Neural progenitor cell (in vitro differentiated cells): Measurements from ENCODE around the gene CDK4. TPM values are rescaled to one million over a fixed set of nuclear protein-coding genes. Genes with fewer than 3 reads are reported as not detected.

Experiments used
- DNase-seq: peaks from one replicate; pipeline ENCODE4 v3.0.0-alpha.2; 2016; ENCODE audit warnings: low spot score
- H2AFZ ChIP-seq: fragments of 200-600 bp; sonication (generic); replicated peaks from 2 replicates; pipeline ENCODE4 v1.6.1; 2016; ENCODE audit warnings: antibody characterized with exemption
- H3F3A ChIP-seq: fragments of 200-600 bp; sonication (generic); 2 replicates; pipeline ENCODE4 v1.6.1; 2016; ENCODE audit warnings: antibody characterized with exemption, low read depth
- H3K27ac ChIP-seq: fragments of 200-600 bp; sonication (generic); 2 replicates; pipeline ENCODE4 v1.5.1; 2016; ENCODE audit warnings: mild to moderate bottlenecking
- H3K27me3 ChIP-seq: fragments of 200-600 bp; sonication (generic); 2 replicates; pipeline ENCODE4 v1.6.1; 2016; ENCODE audit warnings: mild to moderate bottlenecking, moderate library complexity
- H3K36me3 ChIP-seq: fragments of 200-600 bp; sonication (generic); 2 replicates; pipeline ENCODE4 v1.5.1; 2016
- H3K4me1 ChIP-seq: fragments of 200-600 bp; sonication (generic); 2 replicates; pipeline ENCODE4 v1.6.1; 2016; ENCODE audit warnings: mixed run types
- H3K4me2 ChIP-seq: fragments of 200-600 bp; sonication (generic); 2 replicates; pipeline ENCODE4 v1.6.1; 2016
- H3K4me3 ChIP-seq: fragments of 200-600 bp; sonication (generic); 2 replicates; pipeline ENCODE4 v1.5.1; 2016
- H3K79me2 ChIP-seq: fragments of 200-600 bp; sonication (generic); 2 replicates; pipeline ENCODE4 v1.6.1; 2016; ENCODE audit warnings: low read depth
- H3K9ac ChIP-seq: fragments of 200-600 bp; sonication (generic); 2 replicates; pipeline ENCODE4 v1.6.1; 2016
- H3K9me3 ChIP-seq: fragments of 200-600 bp; sonication (generic); 2 replicates; pipeline ENCODE4 v1.5.1; 2016; ENCODE audit warnings: low read depth
- H4K20me1 ChIP-seq: fragments of 200-600 bp; sonication (generic); 2 replicates; pipeline ENCODE4 v1.6.1; 2016; ENCODE audit warnings: low read depth
- H3K27ac Mint-ChIP-seq: 3 replicates; pipeline ENCODE4 v1.8.0; 2021; ENCODE audit warnings: mixed read lengths
- H3K27me3 Mint-ChIP-seq: 2 replicates; pipeline ENCODE4 v1.8.0; 2022; ENCODE audit warnings: low read depth, mild to moderate bottlenecking, inconsistent platforms, moderate library complexity, mixed read lengths; ENCODE audit not compliant: insufficient read depth
- H3K36me3 Mint-ChIP-seq: 3 replicates; pipeline ENCODE4 v1.8.0; 2021; ENCODE audit warnings: mixed read lengths
- H3K4me1 Mint-ChIP-seq: 3 replicates; pipeline ENCODE4 v1.8.0; 2021; ENCODE audit warnings: mixed read lengths
- H3K4me3 Mint-ChIP-seq: 3 replicates; pipeline ENCODE4 v1.8.0; 2021; ENCODE audit warnings: mild to moderate bottlenecking, moderate library complexity, mixed read lengths
- H3K9me3 Mint-ChIP-seq: 3 replicates; pipeline ENCODE4 v1.8.0; 2020; ENCODE audit warnings: mixed read lengths
- CTCF ChIP-seq: fragments of 200-600 bp; sonication (generic); IDR thresholded peaks from 2 replicates; pipeline ENCODE4 v1.5.1; 2017; ENCODE audit warnings: antibody characterized with exemption, mild to moderate bottlenecking
- EZH2 ChIP-seq: fragments of 200-600 bp; sonication (generic); IDR thresholded peaks from 2 replicates; pipeline ENCODE4 v1.6.1; 2017; ENCODE audit warnings: antibody characterized with exemption, mild to moderate bottlenecking, moderate library complexity
- EZH2phosphoT487 ChIP-seq: fragments of 200-600 bp; sonication (generic); IDR thresholded peaks from 2 replicates; pipeline ENCODE4 v1.6.1; 2017; ENCODE audit warnings: antibody characterized with exemption
- total RNA-seq: library from RNA; depleted of rRNA; stranded (reverse); fragments of >200 nt; gene quantifications from 2 replicates; pipeline ENCODE4 v1.2.3, GENCODE V29; 2015; ENCODE audit warnings: low replicate concordance

Gene CDK4
- total RNA-seq, 1 donor from 2014 or later, result 169 TPM

- Mint-ChIP-seq H3K27me3 (peaks cover 41% of the 10 kb centered on the region), H3K9me3 (peaks cover 7% of the 10 kb centered on the region), H3K4me3 (peak overlapping the region; percentile 86), H3K4me1 (peaks cover 12% of the 10 kb centered on the region), H3K27ac (no peak overlapping the region), H3K36me3 (peaks cover 2% of the 10 kb centered on the region)
- peak overlapping the region; percentile 63 for H2AFZ ChIP-seq
- TF ChIP-seq CTCF, result no peak
- TF ChIP-seq EZH2, result no peak
- TF ChIP-seq EZH2phosphoT487, result no peak
- H3F3A ChIP-seq, result no peaks in the 10 kb centered on the region
- peaks cover 82% of the 10 kb centered on the region for H3K27me3 ChIP-seq
- no peak overlapping the region for H3K9ac ChIP-seq
- H3K4me3 ChIP-seq, result peak overlapping the region; percentile 77
- no peaks in the 10 kb centered on the region for H3K36me3 ChIP-seq
- H3K9me3 ChIP-seq, result no peaks in the 10 kb centered on the region
- no peaks in the 10 kb centered on the region for H3K79me2 ChIP-seq
- H3K4me1 ChIP-seq, result peaks cover 3% of the 10 kb centered on the region
- H3K4me2 ChIP-seq, result peak overlapping the region; percentile 94
- peaks cover 24% of the 10 kb centered on the region for H4K20me1 ChIP-seq
- H3K27ac ChIP-seq, result no peak overlapping the region
- no peak for DNase-seq
Observed at GRCh38 chr12:57725851-57726150, 26.3 kb downstream of the CDK4 start.

GRCh38 chr12:57724936-57725740, 27.0 kb downstream of the CDK4 start:
- H3K36me3 ChIP-seq, result no peaks in the 10 kb centered on the region
- peaks cover 39% of the 10 kb centered on the region for H3K27me3 Mint-ChIP-seq
- no peaks in the 10 kb centered on the region for H3K79me2 ChIP-seq
- H3F3A ChIP-seq, result no peaks in the 10 kb centered on the region
- no peak overlapping the region for H3K27ac Mint-ChIP-seq
- no peak for TF ChIP-seq CTCF
- TF ChIP-seq EZH2phosphoT487, result no peak
- TF ChIP-seq EZH2, result no peak
- H3K36me3 Mint-ChIP-seq, result peaks cover 2% of the 10 kb centered on the region
- no peak overlapping the region for H2AFZ ChIP-seq
- H3K9me3 Mint-ChIP-seq, result peaks cover 7% of the 10 kb centered on the region
- peaks cover 3% of the 10 kb centered on the region for H3K4me1 ChIP-seq
- H3K4me3 ChIP-seq, result no peak overlapping the region
- no peaks in the 10 kb centered on the region for H3K9me3 ChIP-seq
- peak overlapping the region; percentile 47 for H3K4me3 Mint-ChIP-seq
- H3K4me2 ChIP-seq, result no peak overlapping the region
- no peak overlapping the region for H3K27ac ChIP-seq
- no peak for DNase-seq
- H3K27me3 ChIP-seq, result peaks cover 75% of the 10 kb centered on the region
- H3K4me1 Mint-ChIP-seq, result peaks cover 12% of the 10 kb centered on the region
- H3K9ac ChIP-seq, result no peak overlapping the region
- H4K20me1 ChIP-seq, result peaks cover 21% of the 10 kb centered on the region

GRCh38 chr12:57724003-57724935, 27.8 kb downstream of the CDK4 start:
- H3F3A ChIP-seq, result no peaks in the 10 kb centered on the region
- no peak for DNase-seq
- peaks cover 7% of the 10 kb centered on the region for H3K9me3 Mint-ChIP-seq
- no peak for TF ChIP-seq EZH2
- no peak for TF ChIP-seq EZH2phosphoT487
- no peak for TF ChIP-seq CTCF
- no peak overlapping the region for H3K9ac ChIP-seq
- H3K4me2 ChIP-seq, result no peak overlapping the region
- no peaks in the 10 kb centered on the region for H3K9me3 ChIP-seq
- peaks cover 20% of the 10 kb centered on the region for H4K20me1 ChIP-seq
- H3K4me1 Mint-ChIP-seq, result peaks cover 12% of the 10 kb centered on the region
- no peak overlapping the region for H3K27ac Mint-ChIP-seq
- no peak overlapping the region for H3K27ac ChIP-seq
- peaks cover 6% of the 10 kb centered on the region for H3K36me3 Mint-ChIP-seq
- H3K4me3 ChIP-seq, result no peak overlapping the region
- peaks cover 3% of the 10 kb centered on the region for H3K4me1 ChIP-seq
- H3K27me3 ChIP-seq, result peaks cover 67% of the 10 kb centered on the region
- H2AFZ ChIP-seq, result no peak overlapping the region
- peaks cover 35% of the 10 kb centered on the region for H3K27me3 Mint-ChIP-seq
- H3K4me3 Mint-ChIP-seq, result peak overlapping the region; percentile 47
- H3K79me2 ChIP-seq, result no peaks in the 10 kb centered on the region
- no peaks in the 10 kb centered on the region for H3K36me3 ChIP-seq
